ENCODE measurements around the gene TMPRSS3.
"Not testable (repeated sequence)": the region's sequence is repeated elsewhere in the genome, so short reads cannot be mapped to it uniquely, and the experiment has no call there.

Gene TMPRSS3

DNA sequence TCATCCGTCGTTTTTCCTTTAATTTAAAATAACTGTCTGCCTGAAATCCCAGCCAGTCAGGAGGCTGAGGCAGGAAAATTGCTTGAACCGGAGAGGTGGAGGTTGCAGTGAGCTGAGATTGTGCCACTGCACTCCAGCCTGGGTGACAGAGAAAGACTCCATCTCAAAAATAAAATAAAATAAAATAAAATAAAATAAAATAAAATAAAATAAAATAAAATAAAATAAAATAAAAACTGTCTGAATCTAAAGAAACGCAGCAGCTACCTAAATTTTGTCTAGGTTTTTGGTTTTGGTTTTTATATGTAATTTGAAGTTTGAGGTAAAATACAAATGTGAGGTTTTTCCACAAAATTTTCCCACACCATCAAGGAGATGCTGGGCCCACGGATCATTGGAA, 12.9 kb upstream of the TMPRSS3 start:
- not testable (repeated sequence) for H3K36me3 ChIP-seq (ENCODE audit: control insufficient read depth, insufficient read depth, low read length); H3K9me3 ChIP-seq (ENCODE audit: control insufficient read depth, insufficient read depth, low read length); H3K4me3 ChIP-seq (ENCODE audit: low read length); H3K27ac ChIP-seq (ENCODE audit: low read length); H3K4me1 ChIP-seq (ENCODE audit: control insufficient read depth, insufficient read depth, low read length); DNase-seq (ENCODE audit: low read depth, low spot score); H3K27me3 ChIP-seq (ENCODE audit: control insufficient read depth, insufficient read depth, low read length)
- 100% methylated on average over 1 of the region's 5 CpGs for WGBS (ENCODE audit: insufficient coverage, insufficient read length)

- H3K9me3 ChIP-seq (ENCODE audit: control insufficient read depth, insufficient read depth, low read length), result no peaks in the 10 kb centered on the region
- no peak overlapping the region for H3K4me3 ChIP-seq (ENCODE audit: low read length)
- H3K36me3 ChIP-seq (ENCODE audit: control insufficient read depth, insufficient read depth, low read length), result no peaks in the 10 kb centered on the region
- WGBS (ENCODE audit: insufficient coverage, insufficient read length), result no CpG with 5 or more reads among the region's 5 CpGs
- H3K4me1 ChIP-seq (ENCODE audit: control insufficient read depth, insufficient read depth, low read length), result no peaks in the 10 kb centered on the region
- H3K27ac ChIP-seq (ENCODE audit: low read length), result no peak overlapping the region
- no peaks in the 10 kb centered on the region for H3K27me3 ChIP-seq (ENCODE audit: control insufficient read depth, insufficient read depth, low read length)
- no peak for DNase-seq (ENCODE audit: low read depth, low spot score)
Measured at GRCh38 chr21:42407476-42407875, 11.6 kb upstream of the TMPRSS3 start.

- WGBS (ENCODE audit: insufficient coverage, insufficient read length), result no CpG with 5 or more reads among the region's 7 CpGs
- H3K4me1 ChIP-seq (ENCODE audit: control insufficient read depth, insufficient read depth, low read length), result no peaks in the 10 kb centered on the region
Measured at GRCh38 chr21:42406866-42407265, 11.0 kb upstream of the TMPRSS3 start.

GRCh38 chr21:42406201-42406621, 10.4 kb upstream of the TMPRSS3 start:
- Histone ChIP-seq H3K4me1 (ENCODE audit: control insufficient read depth, insufficient read depth, low read length) (no peaks in the 10 kb centered on the region), H3K9me3 (ENCODE audit: control insufficient read depth, insufficient read depth, low read length) (no peaks in the 10 kb centered on the region), H3K27ac (ENCODE audit: low read length) (no peak overlapping the region), H3K4me3 (ENCODE audit: low read length) (no peak overlapping the region), H3K27me3 (ENCODE audit: control insufficient read depth, insufficient read depth, low read length) (no peaks in the 10 kb centered on the region), H3K36me3 (ENCODE audit: control insufficient read depth, insufficient read depth, low read length) (no peaks in the 10 kb centered on the region)
- DNase-seq (ENCODE audit: low read depth, low spot score), result no peak
- no CpG with 5 or more reads among the region's 10 CpGs for WGBS (ENCODE audit: insufficient coverage, insufficient read length)

More at GRCh38 chr21:42406866-42407265, 11.0 kb upstream of the TMPRSS3 start:
- Histone ChIP-seq H3K4me3 (ENCODE audit: low read length) (no peak overlapping the region), H3K36me3 (ENCODE audit: control insufficient read depth, insufficient read depth, low read length) (no peaks in the 10 kb centered on the region), H3K9me3 (ENCODE audit: control insufficient read depth, insufficient read depth, low read length) (no peaks in the 10 kb centered on the region), H3K27me3 (ENCODE audit: control insufficient read depth, insufficient read depth, low read length) (no peaks in the 10 kb centered on the region), H3K27ac (ENCODE audit: low read length) (no peak overlapping the region)
- no peak for DNase-seq (ENCODE audit: low read depth, low spot score)

- H3K4me3 ChIP-seq (ENCODE audit: low read length), result no peak overlapping the region
- H3K27me3 ChIP-seq (ENCODE audit: control insufficient read depth, insufficient read depth, low read length), result no peaks in the 10 kb centered on the region
- no peak overlapping the region for H3K27ac ChIP-seq (ENCODE audit: low read length)
- H3K4me1 ChIP-seq (ENCODE audit: control insufficient read depth, insufficient read depth, low read length), result no peaks in the 10 kb centered on the region
- no peaks in the 10 kb centered on the region for H3K9me3 ChIP-seq (ENCODE audit: control insufficient read depth, insufficient read depth, low read length)
- no peak for DNase-seq (ENCODE audit: low read depth, low spot score)
- no CpG with 5 or more reads among the region's 23 CpGs for WGBS (ENCODE audit: insufficient coverage, insufficient read length)
- H3K36me3 ChIP-seq (ENCODE audit: control insufficient read depth, insufficient read depth, low read length), result no peaks in the 10 kb centered on the region
Measured at GRCh38 chr21:42405064-42406013, 9.5 kb upstream of the TMPRSS3 start.

- no peak for DNase-seq (ENCODE audit: low read depth, low spot score)
- Histone ChIP-seq H3K4me1 (ENCODE audit: control insufficient read depth, insufficient read depth, low read length) (no peaks in the 10 kb centered on the region), H3K27me3 (ENCODE audit: control insufficient read depth, insufficient read depth, low read length) (no peaks in the 10 kb centered on the region), H3K9me3 (ENCODE audit: control insufficient read depth, insufficient read depth, low read length) (no peaks in the 10 kb centered on the region), H3K36me3 (ENCODE audit: control insufficient read depth, insufficient read depth, low read length) (no peaks in the 10 kb centered on the region), H3K4me3 (ENCODE audit: low read length) (no peak overlapping the region), H3K27ac (ENCODE audit: low read length) (no peak overlapping the region)
- WGBS (ENCODE audit: insufficient coverage, insufficient read length), result no CpG with 5 or more reads among the region's 10 CpGs
Measured at GRCh38 chr21:42404539-42404938, 8.7 kb upstream of the TMPRSS3 start.

GRCh38 chr21:42403611-42404231, 7.9 kb upstream of the TMPRSS3 start, which contains the start of gene UBASH3A:
UBASH3A (plus strand) TSS chr21:42403902; CDS start chr21:42403946, 44 bp downstream.
- no peaks in the 10 kb centered on the region for H3K9me3 ChIP-seq (ENCODE audit: control insufficient read depth, insufficient read depth, low read length)
- no peaks in the 10 kb centered on the region for H3K4me1 ChIP-seq (ENCODE audit: control insufficient read depth, insufficient read depth, low read length)
- WGBS (ENCODE audit: insufficient coverage, insufficient read length), result no CpG with 5 or more reads among the region's 21 CpGs
- H3K36me3 ChIP-seq (ENCODE audit: control insufficient read depth, insufficient read depth, low read length), result no peaks in the 10 kb centered on the region
- H3K27me3 ChIP-seq (ENCODE audit: control insufficient read depth, insufficient read depth, low read length), result no peaks in the 10 kb centered on the region
- no peak for DNase-seq (ENCODE audit: low read depth, low spot score)
- H3K27ac ChIP-seq (ENCODE audit: low read length), result no peak within 1 kb of the TSS
- H3K4me3 ChIP-seq (ENCODE audit: low read length), result no peak within 1 kb of the TSS

- WGBS (ENCODE audit: insufficient coverage, insufficient read length), result no CpG with 5 or more reads among the region's 2 CpGs
- no peak overlapping the region for H3K4me3 ChIP-seq (ENCODE audit: low read length)
- H3K36me3 ChIP-seq (ENCODE audit: control insufficient read depth, insufficient read depth, low read length), result no peaks in the 10 kb centered on the region
- DNase-seq (ENCODE audit: low read depth, low spot score), result no peak
- no peaks in the 10 kb centered on the region for H3K9me3 ChIP-seq (ENCODE audit: control insufficient read depth, insufficient read depth, low read length)
- H3K27me3 ChIP-seq (ENCODE audit: control insufficient read depth, insufficient read depth, low read length), result no peaks in the 10 kb centered on the region
- no peaks in the 10 kb centered on the region for H3K4me1 ChIP-seq (ENCODE audit: control insufficient read depth, insufficient read depth, low read length)
- no peak overlapping the region for H3K27ac ChIP-seq (ENCODE audit: low read length)
Measured at GRCh38 chr21:42401820-42402251, 6.0 kb upstream of the TMPRSS3 start.

- no CpG with 5 or more reads among the region's 3 CpGs for WGBS (ENCODE audit: insufficient coverage, insufficient read length)
- no peaks in the 10 kb centered on the region for H3K27me3 ChIP-seq (ENCODE audit: control insufficient read depth, insufficient read depth, low read length)
- DNase-seq (ENCODE audit: low read depth, low spot score), result no peak
- no peaks in the 10 kb centered on the region for H3K9me3 ChIP-seq (ENCODE audit: control insufficient read depth, insufficient read depth, low read length)
- no peak overlapping the region for H3K27ac ChIP-seq (ENCODE audit: low read length)
- H3K36me3 ChIP-seq (ENCODE audit: control insufficient read depth, insufficient read depth, low read length), result no peaks in the 10 kb centered on the region
- H3K4me1 ChIP-seq (ENCODE audit: control insufficient read depth, insufficient read depth, low read length), result no peaks in the 10 kb centered on the region
- no peak overlapping the region for H3K4me3 ChIP-seq (ENCODE audit: low read length)
Measured at GRCh38 chr21:42401154-42401553, 5.3 kb upstream of the TMPRSS3 start.

DNA sequence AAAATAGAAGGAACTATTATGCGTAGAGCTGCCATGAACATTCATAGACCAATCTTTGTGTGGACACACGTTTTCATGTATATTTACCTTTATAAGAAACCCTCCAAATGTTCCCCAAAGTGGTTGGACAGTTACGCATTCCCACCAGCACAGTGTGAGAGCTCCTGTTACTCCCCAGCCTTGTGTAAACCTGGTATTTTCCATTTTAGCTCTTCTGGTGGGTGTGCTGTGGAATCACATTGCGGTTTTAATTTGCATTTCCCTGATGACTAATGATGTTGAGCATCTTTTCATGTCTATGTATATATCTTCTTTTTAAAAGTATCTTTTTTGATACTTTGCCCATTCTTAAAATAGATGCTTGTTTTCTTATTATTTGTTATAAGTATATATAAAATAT, 4.7 kb upstream of the TMPRSS3 start:
- Histone ChIP-seq H3K27ac (ENCODE audit: low read length) (no peak overlapping the region), H3K9me3 (ENCODE audit: control insufficient read depth, insufficient read depth, low read length) (no peaks in the 10 kb centered on the region)
- no CpG with 5 or more reads among the region's 4 CpGs for WGBS (ENCODE audit: insufficient coverage, insufficient read length)

More for the DNA sequence above, 4.7 kb upstream of the TMPRSS3 start:
- Histone ChIP-seq H3K4me1 (ENCODE audit: control insufficient read depth, insufficient read depth, low read length) (no peaks in the 10 kb centered on the region), H3K4me3 (ENCODE audit: low read length) (no peak overlapping the region), H3K36me3 (ENCODE audit: control insufficient read depth, insufficient read depth, low read length) (no peaks in the 10 kb centered on the region), H3K27me3 (ENCODE audit: control insufficient read depth, insufficient read depth, low read length) (no peaks in the 10 kb centered on the region)
- DNase-seq (ENCODE audit: low read depth, low spot score), result no peak

Measured in iPS DF 6.9 (cell line).